HCT116 (cell line): Measurements from ENCODE around the gene TXNDC17. TPM values are rescaled to one million over a fixed set of nuclear protein-coding genes. Genes with fewer than 3 reads are reported as not detected.

Experiments used
- ATAC-seq: fragments of 200-7000 bp; cut with Tn5 transposase; 2 replicates; pipeline ENCODE4 v1.9.1; 2020; ENCODE audit warnings: mild to moderate bottlenecking, moderate library complexity
- BruUV-seq: library from RNA; stranded (reverse); fragments of 400-500 nt; replicated peaks from 2 replicates; lab custom pipeline; 2021; lab: Mats Ljungman, UMichigan
- CTCF ChIA-PET: fragments of 300-600 bp; sonication (Branson Sonifier 250); formaldehyde crosslinking; loops from one replicate; lab custom pipeline; 2021; ENCODE audit warnings: antibody characterized with exemption; lab: Charles Lee
- POLR2A ChIA-PET: fragments of 300-600, 350-600 bp; sonication (Branson Sonifier 250); formaldehyde crosslinking; loops from one replicate; lab custom pipeline; 2021; ENCODE audit warnings: antibody characterized with exemption; lab: Charles Lee
- RAD21 ChIA-PET, 2 experiments: fragments of 300-600 bp; sonication (Branson Sonifier 250); formaldehyde crosslinking; loops; one replicate each; lab custom pipeline; 2023; ENCODE audit warnings: low total read pairs in 2 of 2; ENCODE audit not compliant: uncharacterized antibody in 2 of 2, unreplicated experiment in 2 of 2, low non-redundant PET in 1 of 2; lab: Charles Lee
- DNase-seq: peaks from one replicate; pipeline ENCODE4 v3.0.0-alpha.2; 2010; ENCODE audit warnings: low read depth, low spot score
- H2AFZ ChIP-seq: fragments of 200-600 bp; shearing (Covaris generic), sonication (generic); 2 replicates; pipeline ENCODE4 v1.6.1; 2017; ENCODE audit warnings: low read depth, mixed run types, mixed read lengths, antibody characterized with exemption, low read length; ENCODE audit not compliant: poor library complexity, severe bottlenecking
- H3K27ac ChIP-seq: 2 replicates; pipeline ENCODE4 v1.5.1; 2012; ENCODE audit warnings: low read depth, low read length
- H3K27me3 ChIP-seq: fragments of 200-600 bp; sonication (generic); 2 replicates; pipeline ENCODE4 v1.6.1; 2016; ENCODE audit warnings: mixed run types, low read length, mixed read lengths; ENCODE audit not compliant: insufficient read depth
- H3K36me3 ChIP-seq, 2 experiments: fragments of 200-500 bp in 1 of 2; fragments of 200-600 bp in 1 of 2; sonication (Bioruptor generic) in 1 of 2; sonication (generic) in 1 of 2; 2 replicates each; pipeline versions ENCODE4 v1.5.1 to v1.6.1; 2014 to 2016; ENCODE audit warnings: low read length in 2 of 2, inconsistent platforms in 1 of 2, mixed read lengths in 1 of 2, mixed run types in 1 of 2; ENCODE audit not compliant: insufficient read depth in 2 of 2, control insufficient read depth in 1 of 2
- H3K4me1 ChIP-seq, 2 experiments: fragments of 200-600 bp in 1 of 2; sonication (generic) in 1 of 2; 2 replicates each; pipeline versions ENCODE4 v1.5.1 to v1.6.1; 2012 to 2017; ENCODE audit warnings: low read length in 2 of 2, inconsistent platforms in 1 of 2, mild to moderate bottlenecking in 1 of 2, mixed read lengths in 1 of 2, mixed run types in 1 of 2, moderate library complexity in 1 of 2; ENCODE audit not compliant: insufficient read depth in 2 of 2, control insufficient read depth in 1 of 2
- H3K4me2 ChIP-seq: fragments of 200-600 bp; sonication (generic); 2 replicates; pipeline ENCODE4 v1.6.1; 2017; ENCODE audit warnings: mixed run types, low read length, mixed read lengths
- H3K4me3 ChIP-seq, 2 experiments: fragments of 200-600 bp in 1 of 2; sonication (generic) in 1 of 2; replicated peaks in 1 of 2; 2 replicates each; pipeline ENCODE4 v1.5.1; 2011 to 2016; ENCODE audit warnings: low read length in 2 of 2, control low read depth in 1 of 2, low read depth in 1 of 2, mild to moderate bottlenecking in 1 of 2, mixed read lengths in 1 of 2, mixed run types in 1 of 2
- H3K79me2 ChIP-seq: fragments of 200-600 bp; sonication (generic); 2 replicates; pipeline ENCODE4 v1.6.1; 2017; ENCODE audit warnings: mild to moderate bottlenecking, mixed run types, low read length, moderate library complexity, mixed read lengths; ENCODE audit not compliant: insufficient read depth
- H3K9ac ChIP-seq: fragments of 200-600 bp; sonication (generic); 2 replicates; pipeline ENCODE4 v1.6.1; 2016; ENCODE audit warnings: low read length, mixed read lengths
- H3K9me2 ChIP-seq: fragments of 200-600 bp; sonication (generic), shearing (Covaris generic); 2 replicates; pipeline ENCODE4 v1.6.1; 2017; ENCODE audit warnings: mixed run types, mild to moderate bottlenecking, moderate library complexity; ENCODE audit not compliant: insufficient read depth
- H3K9me3 ChIP-seq, 2 experiments: fragments of 200-500 bp in 1 of 2; fragments of 200-600 bp in 1 of 2; sonication (Bioruptor generic) in 1 of 2; sonication (generic) in 1 of 2; 2 replicates each; pipeline ENCODE4 v1.6.1; 2014 to 2017; ENCODE audit warnings: low read length in 2 of 2, mixed read lengths in 2 of 2, inconsistent platforms in 1 of 2, low read depth in 1 of 2, mild to moderate bottlenecking in 1 of 2, mixed run types in 1 of 2, moderate library complexity in 1 of 2; ENCODE audit not compliant: control insufficient read depth in 1 of 2, insufficient read depth in 1 of 2
- H4K20me1 ChIP-seq: fragments of 200-600 bp; sonication (generic), shearing (Covaris generic); 2 replicates; pipeline ENCODE4 v1.6.1; 2017; ENCODE audit warnings: mixed run types, mild to moderate bottlenecking, moderate library complexity; ENCODE audit not compliant: insufficient read depth
- CEBPB ChIP-seq: IDR thresholded peaks from 2 replicates; pipeline ENCODE4 v1.6.1; 2012; ENCODE audit warnings: low read depth
- EZH2 ChIP-seq: fragments of 200-600 bp; sonication (generic); IDR thresholded peaks from 2 replicates; pipeline ENCODE4 v1.6.1; 2017; ENCODE audit warnings: antibody characterized with exemption, mixed run types
- POLR2AphosphoS5 ChIP-seq: IDR thresholded peaks from 2 replicates; pipeline ENCODE4 v1.6.1; 2011; ENCODE audit warnings: mild to moderate bottlenecking, low read depth, low read length, moderate library complexity
- TCF7L2 ChIP-seq: IDR thresholded peaks from 2 replicates; pipeline ENCODE4 v1.7.0; 2011; ENCODE audit warnings: borderline replicate concordance, inconsistent platforms; ENCODE audit not compliant: insufficient read depth, insufficient read length; ENCODE audit errors: extremely low read depth
- ZNF274 ChIP-seq: fragments of 200-500 bp; sonication (Bioruptor generic); IDR thresholded peaks from 2 replicates; pipeline ENCODE4 v1.6.1; 2014; ENCODE audit warnings: mild to moderate bottlenecking, low read depth, low read length, inconsistent platforms
- intact Hi-C: fragments of 100-400 bp; cut with micrococcal nuclease; formaldehyde crosslinking; loops from 2 replicates; pipeline ENCODE4 v1.10.0; 2022
- total RNA-seq: library from RNA; stranded (reverse); gene quantifications from one replicate; pipeline ENCODE4 v1.2.1, GENCODE V29; 2021; ENCODE audit not compliant: unreplicated experiment

The TXNDC17 gene
- total RNA-seq, 1 experiment from 2014 or later: 121 TPM

- H4K20me1 ChIP-seq: no peaks in the 10 kb centered on the region
- ATAC-seq (no peak), DNase-seq (no peak)
- no TSS peak for BruUV-seq
- peaks cover 0 to 6% of the 10 kb centered on the region in 2 experiments; a peak in 1 of 4 replicates for H3K4me1 ChIP-seq
- no peaks in the 10 kb centered on the region for H3K36me3 ChIP-seq
- H2AFZ ChIP-seq: no peak overlapping the region
- no peaks in the 10 kb centered on the region for H3K9me3 ChIP-seq
- H3K27me3 ChIP-seq: no peaks in the 10 kb centered on the region; the same call in 1 of the 2 replicates
- no peaks in the 10 kb centered on the region for H3K79me2 ChIP-seq
- H3K9ac ChIP-seq: no peak overlapping the region
- ChIA-PET POLR2A (no interaction called here), RAD21 (no interaction called here), CTCF (interaction anchor here (0.6 kb wide), 1 partner anchor 56 kb away, joined by 3 read pairs; no protein-coding TSS in a partner anchor)
- no peaks in the 10 kb centered on the region for H3K9me2 ChIP-seq
- no peak overlapping the region for H3K4me2 ChIP-seq
- H3K4me3 ChIP-seq: no peak overlapping the region
- TF ChIP-seq CEBPB (no peak), TCF7L2 (no peak), EZH2 (no peak), POLR2AphosphoS5 (no peak), ZNF274 (no peak)
- no peak overlapping the region for H3K27ac ChIP-seq
- intact Hi-C loops: no loop called here
Observed at GRCh38 chr17:6660101-6660500, 19.2 kb downstream of the TXNDC17 start.

GRCh38 chr17:6660805-6661463 lies 20.1 kb downstream of the TXNDC17 start:
- Histone ChIP-seq H3K4me2 (no peak overlapping the region), H4K20me1 (no peaks in the 10 kb centered on the region), H3K9me3 (no peaks in the 10 kb centered on the region), H3K79me2 (no peaks in the 10 kb centered on the region), H3K27me3 (no peaks in the 10 kb centered on the region; the same call in 1 of the 2 replicates), H3K4me1 (peaks cover 0 to 9% of the 10 kb centered on the region in 2 experiments; a peak in 2 of 4 replicates), H3K27ac (no peak overlapping the region), H2AFZ (no peak overlapping the region), H3K4me3 (no peak overlapping the region), H3K36me3 (no peaks in the 10 kb centered on the region), H3K9me2 (no peaks in the 10 kb centered on the region), H3K9ac (no peak overlapping the region)
- intact Hi-C loops: no loop called here
- ChIA-PET CTCF (interaction anchor here (0.6 to 1.9 kb wide), 4 partner anchors 13 to 343 kb away, joined by 3 to 7 read pairs (median 3); no protein-coding TSS in a partner anchor), POLR2A (no interaction called here), RAD21 (no interaction called here)
- ATAC-seq (no peak), DNase-seq (no peak)
- TF ChIP-seq CEBPB: no peak
- BruUV-seq: no TSS peak
